Measurements from ENCODE around the gene DLX5. TPM values are rescaled to one million over a fixed set of nuclear protein-coding genes. Genes with fewer than 3 reads are reported as not detected.

Gene DLX5
- total RNA-seq, 1 donor from 2014 or later: 0.22 TPM

- no peak for DNase-seq (ENCODE audit: low spot score)
- intact Hi-C loops (cut with DNase I): no loop called here
Observed at GRCh38 chr7:96993980-96994379, 30.7 kb downstream of the DLX5 start.

GRCh38 chr7:96993094-96993865, 31.4 kb downstream of the DLX5 start:
- intact Hi-C loops (cut with DNase I): no loop called here
- no peak for DNase-seq (ENCODE audit: low spot score)

GRCh38 chr7:96992192-96993005, 32.2 kb downstream of the DLX5 start:
- intact Hi-C loops (cut with DNase I): no loop called here
- DNase-seq (ENCODE audit: low spot score): no peak

GRCh38 chr7:96991546-96992191, 33.0 kb downstream of the DLX5 start:
- intact Hi-C loops (cut with DNase I): no loop called here

GRCh38 chr7:96989859-96990317, 34.7 kb downstream of the DLX5 start:
- DNase-seq (ENCODE audit: low spot score): no peak
- intact Hi-C loops (cut with DNase I): no loop called here

More at GRCh38 chr7:96991546-96992191, 33.0 kb downstream of the DLX5 start:
- DNase-seq (ENCODE audit: low spot score): no peak

- no peak for DNase-seq (ENCODE audit: low spot score)
- intact Hi-C loops (cut with DNase I): no loop called here
Observed at GRCh38 chr7:96989241-96989858, 35.3 kb downstream of the DLX5 start.

- DNase-seq (ENCODE audit: low spot score): no peak
- intact Hi-C loops (cut with DNase I): no loop called here
Observed at GRCh38 chr7:96987719-96988118, 36.9 kb downstream of the DLX5 start.

- intact Hi-C loops (cut with DNase I): no loop called here
Observed at GRCh38 chr7:96986901-96987300, 37.7 kb downstream of the DLX5 start.

GRCh38 chr7:96985992-96986391, 38.6 kb downstream of the DLX5 start:
- no peak for DNase-seq (ENCODE audit: low spot score)
- intact Hi-C loops (cut with DNase I): no loop called here

More at GRCh38 chr7:96986901-96987300, 37.7 kb downstream of the DLX5 start:
- no peak for DNase-seq (ENCODE audit: low spot score)

GRCh38 chr7:96982586-96982985, 42.0 kb downstream of the DLX5 start:
- intact Hi-C loops (cut with DNase I): no loop called here
- DNase-seq (ENCODE audit: low spot score): no peak

- intact Hi-C loops (cut with DNase I): no loop called here
- DNase-seq (ENCODE audit: low spot score): no peak
Observed at GRCh38 chr7:96979551-96980276, 44.9 kb downstream of the DLX5 start.

- no peak for DNase-seq (ENCODE audit: low spot score)
- intact Hi-C loops (cut with DNase I): no loop called here
Observed at GRCh38 chr7:96977445-96977844, 47.2 kb downstream of the DLX5 start.

GRCh38 chr7:96976106-96976505, 48.5 kb downstream of the DLX5 start:
- intact Hi-C loops (cut with DNase I): no loop called here

GRCh38 chr7:96973986-96974385, 50.6 kb downstream of the DLX5 start:
- intact Hi-C loops (cut with DNase I): no loop called here
- no peak for DNase-seq (ENCODE audit: low spot score)

More at GRCh38 chr7:96976106-96976505, 48.5 kb downstream of the DLX5 start:
- DNase-seq (ENCODE audit: low spot score): no peak

- intact Hi-C loops (cut with DNase I): no loop called here
- DNase-seq (ENCODE audit: low spot score): no peak
Observed at GRCh38 chr7:96970739-96971138, 53.9 kb downstream of the DLX5 start.

All from cardiac septum (tissue), 1 donor.